GM19467 (cell line): ENCODE results near the gene TNFAIP8.
A peak's percentile ranks its signal among the peaks of the same experiment; 100 is the strongest.

Experiments
- ATAC-seq: cut with Tn5 transposase; IDR thresholded peaks from one replicate; pipeline ENCODE4 v1.9.1; 2021; ENCODE audit warnings: mild to moderate bottlenecking, moderate library complexity; ENCODE audit not compliant: unreplicated experiment

The TNFAIP8 gene

GRCh38 chr5:119365847-119366539 lies 10.2 kb downstream of the TNFAIP8 start:
- ATAC-seq: no peak

GRCh38 chr5:119366540-119366881 lies 10.7 kb downstream of the TNFAIP8 start:
- ATAC-seq: peak; percentile 35

- peak; percentile 66 for ATAC-seq
Observed at GRCh38 chr5:119367502-119368237, 11.9 kb downstream of the TNFAIP8 start.

DNA sequence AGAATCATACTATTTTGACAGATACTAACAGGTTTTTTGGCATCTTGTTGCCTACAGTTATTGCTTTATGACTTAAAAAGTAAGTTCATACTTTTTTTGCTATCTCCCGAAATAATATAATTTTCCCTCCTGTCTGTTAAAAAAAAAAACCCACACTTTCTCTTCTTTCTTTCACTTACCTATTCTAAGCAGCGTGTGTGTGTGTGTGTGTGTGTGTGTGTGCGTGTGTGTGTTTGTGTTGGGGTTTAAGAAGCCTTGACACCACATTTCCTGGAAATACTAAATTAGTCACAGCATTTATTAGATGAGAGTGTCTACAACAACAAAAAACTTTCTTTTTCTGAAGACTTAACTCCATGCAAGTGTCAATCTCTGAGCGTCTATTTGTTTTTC lies 12.4 kb downstream of the TNFAIP8 start:
- ATAC-seq: no peak

DNA sequence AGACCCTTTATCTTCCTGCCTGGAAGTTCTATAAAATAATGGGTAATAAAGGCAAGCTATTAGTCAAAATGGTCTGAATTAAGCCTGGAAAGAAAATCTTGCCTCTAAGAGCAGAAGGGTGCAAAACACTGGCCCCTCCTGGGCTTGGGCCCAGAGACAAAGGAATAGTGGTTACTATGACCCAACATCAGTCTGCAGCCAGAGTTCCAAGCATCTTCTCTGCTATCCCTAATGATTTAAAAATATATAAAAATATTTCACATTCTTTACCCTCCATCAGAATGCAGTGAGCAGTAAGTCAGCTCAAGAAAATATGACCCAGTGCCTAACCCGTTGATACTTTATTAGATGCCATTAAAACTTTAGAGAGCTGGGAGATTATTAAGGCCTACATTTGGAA lies 14.7 kb downstream of the TNFAIP8 start:
- no peak for ATAC-seq

GRCh38 chr5:119371146-119371545 lies 15.3 kb downstream of the TNFAIP8 start:
- ATAC-seq: no peak

DNA sequence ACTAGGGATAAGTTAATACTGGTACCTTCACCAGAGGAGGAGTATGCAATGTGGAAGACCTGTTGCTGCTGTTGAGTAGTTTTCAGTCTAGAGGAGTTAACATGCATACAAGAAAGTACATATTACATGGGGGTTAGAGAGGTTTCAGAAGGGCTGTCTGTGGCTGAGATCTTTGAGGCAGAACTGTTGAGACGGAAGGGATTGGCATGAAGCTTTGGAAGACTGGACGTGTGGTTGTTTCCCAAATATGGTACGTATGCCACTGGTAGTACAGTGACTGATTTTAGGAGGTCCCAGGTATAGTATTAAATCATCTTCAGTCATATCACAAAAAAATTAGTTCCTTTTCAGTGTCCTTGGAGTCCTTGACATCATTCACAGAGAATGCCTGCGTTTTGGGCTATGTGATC lies 17.6 kb downstream of the TNFAIP8 start:
- ATAC-seq: peak; percentile 51

DNA sequence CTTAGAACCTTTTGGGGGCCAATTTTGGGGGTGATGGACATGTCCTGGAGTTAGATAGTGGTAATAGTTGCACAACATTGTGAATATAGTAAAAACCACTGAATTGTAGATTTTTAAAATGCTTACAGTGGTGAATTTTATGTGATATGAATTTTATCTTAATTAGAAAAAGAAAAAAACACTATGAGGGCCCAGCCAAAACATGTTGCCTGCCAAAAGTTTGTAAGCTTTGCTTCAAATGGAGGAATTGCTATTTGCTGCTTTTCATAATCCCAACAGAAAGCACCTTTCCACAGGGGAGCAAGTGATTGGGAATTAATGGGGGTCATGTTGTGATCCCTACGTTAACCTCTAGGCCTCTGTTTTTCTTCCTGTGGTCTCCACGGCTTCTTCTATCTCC lies 19.1 kb downstream of the TNFAIP8 start:
- ATAC-seq: no peak

- no peak for ATAC-seq
Observed at GRCh38 chr5:119377066-119377465, 21.2 kb downstream of the TNFAIP8 start.

GRCh38 chr5:119378075-119378700 lies 22.4 kb downstream of the TNFAIP8 start:
- ATAC-seq: no peak

DNA sequence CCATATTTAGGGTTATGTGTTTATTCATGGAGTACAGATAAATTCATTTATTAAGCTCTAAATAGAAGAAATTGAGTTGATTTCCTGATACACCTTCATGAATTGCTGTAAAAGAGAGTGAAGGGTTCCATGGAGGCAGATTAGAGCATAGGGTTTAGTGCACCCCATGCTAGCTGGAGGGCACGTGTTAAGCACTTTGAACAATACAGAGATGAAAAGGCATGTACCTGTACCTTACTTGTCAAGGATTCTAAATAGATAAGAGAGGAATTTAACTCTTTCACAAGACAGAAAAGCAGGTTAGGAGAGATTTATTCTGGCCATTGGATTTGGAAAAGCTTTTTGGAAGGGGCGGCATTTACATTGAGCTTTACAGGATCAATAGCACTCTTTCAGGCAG lies 23.3 kb downstream of the TNFAIP8 start:
- ATAC-seq: no peak

DNA sequence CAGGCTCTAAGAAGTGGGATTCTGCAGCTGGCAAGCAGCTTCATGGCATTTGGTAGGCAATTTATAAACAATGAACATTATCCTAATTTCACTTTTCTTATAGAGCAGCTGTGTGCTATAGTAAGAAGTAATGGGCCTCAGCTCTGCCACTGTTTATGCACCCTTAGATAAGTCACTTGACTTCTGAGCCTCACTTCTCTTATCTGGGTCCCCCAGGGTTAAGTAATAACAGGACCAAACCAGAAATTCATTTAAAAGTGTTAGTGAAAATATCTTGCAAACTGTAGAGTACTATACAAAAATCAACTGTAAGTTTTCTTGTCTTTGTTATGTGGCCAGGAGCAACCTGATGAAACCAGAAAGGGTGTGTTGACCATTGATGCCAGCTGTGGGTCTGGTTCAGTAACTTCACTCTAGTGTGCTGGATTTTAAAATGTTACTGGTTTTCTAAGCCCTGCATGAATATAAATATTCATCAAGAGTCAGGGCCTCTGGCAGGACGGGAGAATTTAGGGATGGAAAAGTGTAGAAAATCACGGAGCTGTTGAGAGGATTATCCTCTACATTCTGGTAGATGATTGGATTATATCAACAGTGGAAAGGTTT lies 24.2 kb downstream of the TNFAIP8 start:
- no peak for ATAC-seq

DNA sequence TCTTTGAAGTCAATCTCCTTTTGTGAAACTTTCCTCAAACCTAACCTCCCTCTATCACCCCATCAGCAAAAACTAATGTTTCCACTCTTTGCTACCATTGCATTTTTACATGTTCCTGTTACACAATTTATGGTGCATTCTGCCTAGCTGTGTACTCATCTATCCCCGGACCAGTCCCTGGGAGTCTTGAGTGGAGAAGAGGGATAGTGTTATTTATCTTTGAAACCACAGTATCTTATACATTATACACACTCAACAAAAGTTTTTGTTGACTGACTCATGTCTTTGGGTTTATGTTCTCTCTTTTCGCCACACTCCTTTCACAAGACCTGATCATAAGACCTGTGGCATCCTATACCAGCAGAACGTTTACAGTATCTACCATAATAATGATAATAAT lies 26.4 kb downstream of the TNFAIP8 start:
- ATAC-seq: no peak

- no peak for ATAC-seq
Observed at GRCh38 chr5:119383008-119383407, 27.2 kb downstream of the TNFAIP8 start.

GRCh38 chr5:119385136-119385535 lies 29.3 kb downstream of the TNFAIP8 start:
- no peak for ATAC-seq

DNA sequence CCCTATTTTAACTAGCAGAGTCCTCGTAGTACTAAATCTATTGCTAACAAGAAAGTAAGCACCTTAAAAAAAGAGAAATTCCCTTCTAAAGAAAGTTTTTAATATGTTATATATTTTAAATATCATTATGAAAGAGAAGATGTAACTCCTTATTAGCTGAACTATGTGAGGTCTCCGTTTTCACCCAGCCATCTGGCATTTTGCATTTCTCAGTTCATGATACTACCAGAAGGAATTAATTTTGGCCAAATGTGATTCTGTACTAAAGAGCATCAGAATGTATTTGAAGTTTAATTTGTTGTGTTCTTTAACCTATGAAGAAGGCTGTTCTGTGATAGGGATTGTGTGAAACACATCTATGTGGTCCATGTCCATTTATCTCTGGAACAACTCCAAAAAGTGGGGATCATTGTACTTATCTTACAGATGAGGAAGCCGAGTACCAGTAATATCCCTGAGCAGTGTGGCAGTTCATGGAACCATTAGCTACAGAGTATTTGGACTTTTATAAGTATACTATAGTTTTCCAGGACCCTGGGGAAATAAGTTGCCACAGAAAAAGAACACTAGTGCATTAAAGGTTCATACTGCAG lies 29.8 kb downstream of the TNFAIP8 start:
- ATAC-seq: no peak

DNA sequence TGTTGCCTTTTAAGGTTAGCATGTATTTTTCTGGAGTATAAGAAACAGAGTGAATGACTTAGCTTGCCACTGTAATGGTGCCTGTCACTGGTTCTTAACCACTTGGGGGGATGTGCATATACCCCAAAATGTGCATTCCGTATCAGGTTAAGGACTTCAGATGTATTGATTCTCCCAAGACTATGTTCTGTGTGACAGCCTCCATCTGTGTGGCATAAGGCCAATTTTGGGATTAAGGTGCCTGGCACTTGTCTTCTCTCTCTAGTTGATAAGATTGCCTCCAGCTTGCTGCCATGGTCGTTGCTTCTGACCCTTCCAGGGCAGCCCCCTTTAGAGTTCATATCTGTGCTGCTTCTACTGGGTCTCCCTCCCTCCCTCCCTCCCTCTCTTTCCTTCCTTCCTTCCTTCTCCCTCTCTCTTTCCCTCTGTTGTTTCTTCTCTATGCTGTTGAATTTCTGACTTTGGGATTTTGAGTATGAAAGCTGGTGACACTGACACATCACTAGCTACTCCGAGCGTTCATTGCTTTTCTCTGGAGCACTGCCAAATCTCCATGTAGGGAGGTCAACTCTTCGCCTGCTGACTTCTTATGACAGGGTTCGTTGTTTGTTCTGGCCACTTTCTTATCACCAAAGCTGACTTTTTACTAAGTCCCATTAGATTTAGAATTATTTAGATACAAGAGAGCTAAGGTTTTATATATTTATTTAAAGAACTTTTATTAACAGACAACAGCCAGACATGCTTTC lies 31.0 kb downstream of the TNFAIP8 start:
- no peak for ATAC-seq

DNA sequence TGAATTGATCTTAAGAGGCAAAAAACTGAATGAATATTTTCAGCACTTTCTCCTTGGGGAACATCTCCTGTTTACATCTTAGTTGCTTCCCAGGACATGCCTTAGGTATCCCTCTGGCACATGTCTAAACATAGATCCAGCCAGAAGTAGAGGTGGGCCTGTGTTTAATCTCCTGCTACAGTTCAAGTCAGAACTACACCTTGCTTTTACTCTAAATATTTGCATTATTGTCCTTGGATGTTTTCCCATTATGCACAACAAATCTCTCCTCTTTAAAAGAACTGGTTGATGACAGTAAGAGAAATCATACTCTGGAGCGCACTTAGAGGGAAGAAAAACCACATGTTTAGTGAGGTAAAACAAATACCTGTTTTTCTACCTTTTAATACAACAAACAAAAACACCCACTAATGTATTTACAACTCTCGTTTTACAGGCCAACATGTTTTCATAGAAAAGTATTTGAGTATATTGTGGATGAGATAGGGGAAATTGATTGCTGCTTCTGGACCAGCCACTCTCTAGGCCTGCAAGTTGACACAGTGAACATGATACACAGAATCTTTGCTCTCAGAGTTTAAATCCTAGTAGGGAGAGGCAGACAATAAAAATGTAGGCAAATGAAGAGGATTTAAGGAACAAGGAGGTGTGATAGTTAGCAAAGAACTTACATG lies 32.3 kb downstream of the TNFAIP8 start:
- ATAC-seq: no peak

- no peak for ATAC-seq
Observed at GRCh38 chr5:119388619-119389190, 32.9 kb downstream of the TNFAIP8 start.
